C1 segment of cervical spinal cord (tissue), 14 donors: ENCODE data around the gene OTOG.

Experiments
- DNase-seq, 14 donors: peaks; one replicate each; lab custom pipeline; 2025; lab: John Stamatoyannopoulos, UW

Gene OTOG

GRCh38 chr11:17540807-17541206, 6.3 kb upstream of the OTOG start:
- no peak for DNase-seq

- no peak for DNase-seq
Measured at GRCh38 chr11:17541330-17541885, 5.7 kb upstream of the OTOG start.

- DNase-seq, result no peak
Measured at GRCh38 chr11:17542249-17542648, 4.8 kb upstream of the OTOG start.

- no peak for DNase-seq
Measured at GRCh38 chr11:17543041-17543440, 4.0 kb upstream of the OTOG start.

- no peak for DNase-seq
Measured at GRCh38 chr11:17543574-17544180, 3.4 kb upstream of the OTOG start.

GRCh38 chr11:17544181-17544622, 2.9 kb upstream of the OTOG start, which contains the start of gene USH1C:
Gene USH1C, minus strand, starts transcription at chr11:17544416. Its CDS starts 109 bp downstream, at chr11:17544307.
- no peak for DNase-seq

- no peak for DNase-seq
Measured at GRCh38 chr11:17546240-17546639, 819 bp upstream of the OTOG start.

GRCh38 chr11:17547932-17548331, 873 bp downstream of the OTOG start:
- no peak for DNase-seq

GRCh38 chr11:17548444-17548843, 1.4 kb downstream of the OTOG start:
- no peak for DNase-seq

GRCh38 chr11:17550450-17551346, 3.6 kb downstream of the OTOG start:
- no peak for DNase-seq

GRCh38 chr11:17551347-17552040, 4.4 kb downstream of the OTOG start:
- no peak for DNase-seq

GRCh38 chr11:17552041-17552355, 4.9 kb downstream of the OTOG start:
- no peak for DNase-seq

GRCh38 chr11:17552392-17553248, 5.6 kb downstream of the OTOG start:
- no peak for DNase-seq

GRCh38 chr11:17553249-17553546, 6.1 kb downstream of the OTOG start:
- DNase-seq, result no peak

- DNase-seq, result no peak
Measured at GRCh38 chr11:17554487-17554886, 7.4 kb downstream of the OTOG start.

GRCh38 chr11:17556999-17557398, 9.9 kb downstream of the OTOG start:
- no peak for DNase-seq

- no peak for DNase-seq
Measured at GRCh38 chr11:17558025-17558780, 11.1 kb downstream of the OTOG start.

- DNase-seq, result no peak
Measured at GRCh38 chr11:17558916-17559315, 11.9 kb downstream of the OTOG start.

GRCh38 chr11:17559341-17560087, 12.5 kb downstream of the OTOG start:
- DNase-seq, result no peak
